ENCODE results near the gene CHD6.

The CHD6 gene

DNA sequence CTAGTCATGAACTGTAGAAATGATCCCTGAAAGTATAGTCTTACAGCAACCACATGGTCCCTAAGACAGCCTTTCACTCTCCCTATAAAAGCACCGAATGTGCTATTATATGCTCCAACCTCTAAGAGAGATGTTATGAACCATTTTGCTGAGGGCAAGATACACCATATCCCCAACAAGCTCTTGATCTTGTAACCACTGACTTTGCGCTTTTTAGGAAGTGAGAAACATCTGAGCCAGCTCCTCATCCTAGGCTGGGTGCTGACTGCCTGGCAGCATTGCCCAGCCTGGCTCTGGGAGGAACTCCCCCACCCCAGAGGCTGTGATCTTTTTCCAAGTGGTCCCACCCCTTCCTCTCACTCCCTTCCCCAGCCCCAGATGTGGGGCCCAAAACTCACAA, 248.5 kb downstream of the CHD6 start:
- H3K36me3 ChIP-seq (ENCODE audit: control insufficient read depth, insufficient read depth, low read length): no peaks in the 10 kb centered on the region
- H3K27me3 ChIP-seq (ENCODE audit: control insufficient read depth, insufficient read depth, low read length): peaks cover 2% of the 10 kb centered on the region
- no peaks in the 10 kb centered on the region for H3K4me1 ChIP-seq
- H2AFZ ChIP-seq: no peak overlapping the region
- TF ChIP-seq CTCF (IDR thresholded peaks at IDR 0.05): no peak
- no peak overlapping the region for H3K27ac ChIP-seq
- H3K4me2 ChIP-seq (ENCODE audit: low read length): no peak overlapping the region
- no peaks in the 10 kb centered on the region for H3K9me3 ChIP-seq (ENCODE audit: control insufficient read depth, low read length)
- no peaks in the 10 kb centered on the region for H3K79me2 ChIP-seq
- H3K9ac ChIP-seq: no peak overlapping the region
- H3K4me3 ChIP-seq (ENCODE audit: low read depth, low read length): no peak overlapping the region

GRCh38 chr20:41367956-41368355, 250.2 kb downstream of the CHD6 start:
- Histone ChIP-seq H3K9me3 (ENCODE audit: control insufficient read depth, low read length) (no peaks in the 10 kb centered on the region), H3K79me2 (no peaks in the 10 kb centered on the region), H3K27me3 (ENCODE audit: control insufficient read depth, insufficient read depth, low read length) (peaks cover 2% of the 10 kb centered on the region), H3K27ac (no peak overlapping the region), H3K4me1 (no peaks in the 10 kb centered on the region), H3K4me3 (ENCODE audit: low read depth, low read length) (no peak overlapping the region), H2AFZ (no peak overlapping the region), H3K36me3 (ENCODE audit: control insufficient read depth, insufficient read depth, low read length) (no peaks in the 10 kb centered on the region), H3K4me2 (ENCODE audit: low read length) (no peak overlapping the region), H3K9ac (no peak overlapping the region)
- no peak for TF ChIP-seq CTCF (IDR thresholded peaks at IDR 0.05)

DNA sequence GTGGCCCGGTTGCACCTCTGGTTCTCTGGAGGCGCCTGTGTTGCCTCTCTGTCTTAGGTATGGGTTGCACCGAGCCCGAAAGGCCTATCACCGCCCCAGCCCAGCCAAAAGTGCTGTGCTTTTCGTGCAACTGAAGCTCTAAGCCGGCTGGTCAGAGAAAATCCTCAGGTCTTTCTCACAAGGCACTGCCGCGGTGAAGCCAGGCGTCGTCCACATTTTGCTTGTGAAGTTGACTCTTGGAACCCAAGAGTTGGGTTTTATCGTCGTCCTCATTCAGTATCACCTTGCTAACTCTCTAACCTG, 250.8 kb downstream of the CHD6 start:
- no peaks in the 10 kb centered on the region for H3K36me3 ChIP-seq (ENCODE audit: control insufficient read depth, insufficient read depth, low read length)
- no peak overlapping the region for H3K4me3 ChIP-seq (ENCODE audit: low read depth, low read length)
- H3K9ac ChIP-seq: no peak overlapping the region
- no peak for TF ChIP-seq CTCF (IDR thresholded peaks at IDR 0.05)
- H3K4me1 ChIP-seq: peaks cover 4% of the 10 kb centered on the region
- peaks cover 2% of the 10 kb centered on the region for H3K27me3 ChIP-seq (ENCODE audit: control insufficient read depth, insufficient read depth, low read length)
- no peaks in the 10 kb centered on the region for H3K79me2 ChIP-seq
- H2AFZ ChIP-seq: no peak overlapping the region
- H3K9me3 ChIP-seq (ENCODE audit: control insufficient read depth, low read length): no peaks in the 10 kb centered on the region
- H3K4me2 ChIP-seq (ENCODE audit: low read length): no peak overlapping the region
- H3K27ac ChIP-seq: no peak overlapping the region

DNA sequence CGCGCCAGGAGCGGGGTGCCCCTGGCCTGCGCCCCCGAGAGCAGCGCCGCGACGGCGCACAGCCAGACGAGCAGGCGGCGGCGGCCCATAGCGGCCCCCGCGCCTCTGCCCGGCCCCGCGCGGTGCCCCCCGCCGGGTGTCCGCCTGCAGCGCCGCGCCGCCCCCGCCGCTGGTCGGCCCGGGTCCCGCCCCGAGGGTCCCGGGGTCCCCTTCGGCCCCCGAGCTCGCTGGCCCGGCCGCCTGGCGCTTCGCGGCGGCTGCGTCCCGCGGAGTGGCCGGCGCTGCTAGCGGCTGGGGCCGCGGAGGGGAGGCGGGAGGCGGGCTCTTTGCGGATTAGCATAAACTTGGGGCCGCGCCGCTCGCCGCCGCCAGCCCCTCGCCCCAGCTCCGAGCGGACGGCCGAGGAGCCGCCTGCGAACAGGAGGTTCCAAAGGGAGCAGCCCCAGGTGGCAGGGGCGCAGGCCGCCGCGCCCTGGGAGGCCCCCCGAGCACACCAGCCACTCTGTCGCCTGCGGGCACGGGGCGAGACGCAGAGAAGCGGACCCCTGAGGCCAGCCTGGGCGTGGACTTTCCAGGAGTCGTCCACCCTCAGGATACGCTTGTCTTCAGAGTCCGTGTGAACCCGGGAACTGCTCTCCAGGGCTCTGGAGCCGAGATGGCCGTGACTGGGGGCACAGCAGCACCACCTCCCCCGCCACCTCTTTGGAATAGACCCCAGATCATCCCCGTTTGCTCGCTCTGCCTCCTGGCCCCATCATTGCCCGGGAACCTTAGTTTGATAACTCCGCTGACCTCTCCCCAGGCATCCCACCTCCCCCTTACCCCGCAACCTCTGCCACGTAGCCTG, 251.4 kb downstream of the CHD6 start, which contains the start of gene EMILIN3:
TSS of gene EMILIN3 (minus strand) at position 273 of the 847 bp plus-strand sequence. CDS start at position 89, 184 bp downstream.
- no peak within 1 kb of the TSS for H3K9ac ChIP-seq
- peaks cover 2% of the 10 kb centered on the region for H3K27me3 ChIP-seq (ENCODE audit: control insufficient read depth, insufficient read depth, low read length)
- no peaks in the 10 kb centered on the region for H3K9me3 ChIP-seq (ENCODE audit: control insufficient read depth, low read length)
- no peak within 1 kb of the TSS for H3K27ac ChIP-seq
- peak within 1 kb of the TSS; percentile 69 for H2AFZ ChIP-seq
- H3K4me2 ChIP-seq (ENCODE audit: low read length): peak within 1 kb of the TSS; percentile 25
- H3K4me1 ChIP-seq: peaks cover 8% of the 10 kb centered on the region
- no peaks in the 10 kb centered on the region for H3K36me3 ChIP-seq (ENCODE audit: control insufficient read depth, insufficient read depth, low read length)
- H3K79me2 ChIP-seq: no peaks in the 10 kb centered on the region
- TF ChIP-seq CTCF (IDR thresholded peaks at IDR 0.05): no peak
- no peak within 1 kb of the TSS for H3K4me3 ChIP-seq (ENCODE audit: low read depth, low read length)

Measured in parathyroid adenoma (tissue), 2 donors.